ENCODE results near the gene YBX2.

- TF ChIP-seq, protein P1, sequence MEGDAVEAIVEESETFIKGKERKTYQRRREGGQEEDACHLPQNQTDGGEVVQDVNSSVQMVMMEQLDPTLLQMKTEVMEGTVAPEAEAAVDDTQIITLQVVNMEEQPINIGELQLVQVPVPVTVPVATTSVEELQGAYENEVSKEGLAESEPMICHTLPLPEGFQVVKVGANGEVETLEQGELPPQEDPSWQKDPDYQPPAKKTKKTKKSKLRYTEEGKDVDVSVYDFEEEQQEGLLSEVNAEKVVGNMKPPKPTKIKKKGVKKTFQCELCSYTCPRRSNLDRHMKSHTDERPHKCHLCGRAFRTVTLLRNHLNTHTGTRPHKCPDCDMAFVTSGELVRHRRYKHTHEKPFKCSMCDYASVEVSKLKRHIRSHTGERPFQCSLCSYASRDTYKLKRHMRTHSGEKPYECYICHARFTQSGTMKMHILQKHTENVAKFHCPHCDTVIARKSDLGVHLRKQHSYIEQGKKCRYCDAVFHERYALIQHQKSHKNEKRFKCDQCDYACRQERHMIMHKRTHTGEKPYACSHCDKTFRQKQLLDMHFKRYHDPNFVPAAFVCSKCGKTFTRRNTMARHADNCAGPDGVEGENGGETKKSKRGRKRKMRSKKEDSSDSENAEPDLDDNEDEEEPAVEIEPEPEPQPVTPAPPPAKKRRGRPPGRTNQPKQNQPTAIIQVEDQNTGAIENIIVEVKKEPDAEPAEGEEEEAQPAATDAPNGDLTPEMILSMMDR (IDR thresholded peaks at IDR 0.05), result no peak
- TF ChIP-seq POLR2A (IDR thresholded peaks at IDR 0.05), result no peak
Measured at GRCh38 chr17:7334938-7335538, 40.6 kb upstream of the YBX2 start.

All from adrenal gland (tissue), 5 donors.